Activated CD8-positive, alpha-beta memory T cell treated with anti-CD3 and anti-CD28 coated beads, Interleukin-2, amount 50 U/mL, for 4 hours (primary cell): ENCODE measurements around the gene GMFB.

Experiments used
- DNase-seq: peaks from one replicate; pipeline ENCODE4 v3.0.0-alpha.2; 2020

GMFB gene

DNA sequence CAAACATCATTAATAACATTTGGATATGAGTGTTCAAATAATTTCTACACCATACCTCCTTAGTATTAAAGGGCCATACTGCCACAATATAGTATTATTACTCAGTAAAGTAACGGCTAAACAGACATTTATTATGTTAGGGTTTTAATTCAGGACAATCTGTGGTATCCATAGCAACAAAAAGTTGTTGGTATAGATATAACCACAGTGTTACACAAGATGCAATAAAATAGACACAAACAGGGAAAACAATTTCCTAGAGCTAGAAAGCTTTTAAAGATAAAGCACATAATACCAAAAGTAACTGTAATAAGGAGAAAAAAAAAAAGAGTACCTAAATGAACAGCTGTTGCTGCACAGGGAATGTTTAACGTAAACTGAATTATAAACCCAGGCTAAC, 63.7 kb downstream of the GMFB start:
- DNase-seq: no peak
